SK-N-SH (cell line): ENCODE data around the gene OVOL1. TPM values are rescaled to one million over a fixed set of nuclear protein-coding genes. Genes with fewer than 3 reads are reported as not detected.

Experiments used
- CTCF ChIA-PET: fragments of 300-600, 350-600 bp; formaldehyde crosslinking; extraction: SDS; loops from one replicate; lab custom pipeline; 2021; lab: Yijun Ruan, JAX
- POLR2A ChIA-PET: fragments of 350-600 bp; sonication (Branson Sonifier 250); formaldehyde crosslinking; extraction: SDS; loops from one replicate; lab custom pipeline; 2020; ENCODE audit warnings: antibody characterized with exemption, inconsistent platforms; lab: Yijun Ruan, JAX
- DNase-seq: peaks from one replicate; pipeline ENCODE4 v3.0.0; 2012
- H2AFZ ChIP-seq: fragments of 200-600 bp; sonication (generic); 2 replicates; pipeline ENCODE4 v1.8.1; 2016; ENCODE audit warnings: antibody characterized with exemption, mild to moderate bottlenecking, low read depth
- H3F3A ChIP-seq: fragments of 200-600 bp; sonication (generic); replicated peaks from 2 replicates; pipeline ENCODE3; 2016; ENCODE audit warnings: antibody characterized with exemption, mild to moderate bottlenecking; ENCODE audit not compliant: insufficient read depth
- H3K27ac ChIP-seq, 2 experiments: fragments of 200-500 bp in 1 of 2; fragments of 200-600 bp in 1 of 2; sonication (Bioruptor generic) in 1 of 2; sonication (generic), shearing (Covaris generic) in 1 of 2; 2 replicates each; pipeline versions ENCODE4 v1.5.1 to v1.6.1; 2014 to 2016; ENCODE audit warnings: low read depth in 2 of 2, inconsistent platforms in 1 of 2, low read length in 1 of 2, mild to moderate bottlenecking in 1 of 2, mixed read lengths in 1 of 2
- H3K27me3 ChIP-seq: fragments of 200-600 bp; sonication (generic), shearing (Covaris generic); 2 replicates; pipeline ENCODE4 v1.6.1; 2016; ENCODE audit warnings: mixed run types; ENCODE audit not compliant: insufficient read depth
- H3K36me3 ChIP-seq, 2 experiments: fragments of 200-500 bp in 1 of 2; fragments of 200-600 bp in 1 of 2; sonication (Bioruptor generic) in 1 of 2; sonication (generic) in 1 of 2; replicated peaks in 1 of 2; 2 replicates each; pipeline versions ENCODE3 to v1.5.1; 2014 to 2016; ENCODE audit warnings: low read length in 1 of 2, mild to moderate bottlenecking in 1 of 2; ENCODE audit not compliant: insufficient read depth in 2 of 2, control insufficient read depth in 1 of 2
- H3K4me1 ChIP-seq, 2 experiments: fragments of 200-500 bp in 1 of 2; fragments of 200-600 bp in 1 of 2; sonication (Bioruptor generic) in 1 of 2; sonication (generic), shearing (Covaris generic) in 1 of 2; 2 replicates each; pipeline versions ENCODE4 v1.5.1 to v1.6.1; 2014 to 2016; ENCODE audit warnings: low read depth in 1 of 2, low read length in 1 of 2, mixed run types in 1 of 2; ENCODE audit not compliant: insufficient read depth in 2 of 2, control insufficient read depth in 1 of 2
- H3K4me2 ChIP-seq: fragments of 200-600 bp; sonication (generic), shearing (Covaris generic); 2 replicates; pipeline ENCODE4 v1.6.1; 2017; ENCODE audit warnings: mixed run types
- H3K4me3 ChIP-seq, 2 experiments: fragments of 200-500 bp in 1 of 2; fragments of 200-600 bp in 1 of 2; sonication (Bioruptor generic) in 1 of 2; sonication (generic), shearing (Covaris generic) in 1 of 2; 2 replicates each; pipeline versions ENCODE4 v1.5.1 to v1.8.1; 2014 to 2016; ENCODE audit warnings: low read depth in 2 of 2, inconsistent platforms in 1 of 2, low read length in 1 of 2, mild to moderate bottlenecking in 1 of 2, mixed read lengths in 1 of 2, moderate library complexity in 1 of 2
- H3K79me2 ChIP-seq: fragments of 200-600 bp; sonication (generic); 2 replicates; pipeline ENCODE4 v1.8.1; 2017; ENCODE audit warnings: mild to moderate bottlenecking; ENCODE audit not compliant: insufficient read depth
- H3K9ac ChIP-seq: fragments of 200-600 bp; sonication (generic); 2 replicates; pipeline ENCODE4 v1.6.1; 2017; ENCODE audit warnings: mixed run types
- H3K9me2 ChIP-seq: fragments of 200-600 bp; sonication (generic); 2 replicates; pipeline ENCODE4 v1.6.1; 2017; ENCODE audit warnings: mixed run types
- H3K9me3 ChIP-seq: fragments of 200-600 bp; sonication (generic); 2 replicates; pipeline ENCODE4 v1.6.1; 2017; ENCODE audit warnings: mixed run types, mild to moderate bottlenecking, moderate library complexity
- H4K20me1 ChIP-seq: fragments of 200-600 bp; sonication (generic); 2 replicates; pipeline ENCODE4 v1.6.1; 2017; ENCODE audit warnings: mild to moderate bottlenecking, mixed run types; ENCODE audit not compliant: insufficient read depth
- CTCF ChIP-seq: fragments of 200-600 bp; sonication (generic); IDR thresholded peaks from 2 replicates; pipeline ENCODE4 v1.6.1; 2017; ENCODE audit warnings: antibody characterized with exemption, mild to moderate bottlenecking, moderate library complexity
- EP300 ChIP-seq, 2 experiments: IDR thresholded peaks; 2 replicates each; pipeline versions ENCODE4 v1.4.0 to v1.6.1; 2012; ENCODE audit warnings: borderline replicate concordance in 1 of 2, low read depth in 1 of 2, low read length in 1 of 2
- EZH2phosphoT487 ChIP-seq: fragments of 200-600 bp; sonication (generic); IDR thresholded peaks from 2 replicates; pipeline ENCODE4 v1.6.1; 2017; ENCODE audit warnings: low read depth, mixed run types, mild to moderate bottlenecking, antibody characterized with exemption, moderate library complexity, borderline replicate concordance
- JUND ChIP-seq: IDR thresholded peaks from 2 replicates; pipeline ENCODE4 v1.4.0; 2012
- MAX ChIP-seq: IDR thresholded peaks from 2 replicates; pipeline ENCODE4 v1.4.0; 2012; ENCODE audit warnings: low read depth
- MXI1 ChIP-seq: IDR thresholded peaks from 2 replicates; pipeline ENCODE4 v1.6.1; 2012; ENCODE audit warnings: mild to moderate bottlenecking, low read depth, low read length, improper control_type of control experiment
- NRF1 ChIP-seq: IDR thresholded peaks from 2 replicates; pipeline ENCODE4 v1.6.1; 2012; ENCODE audit warnings: low read depth, mild to moderate bottlenecking, low read length
- PBX3 ChIP-seq: IDR thresholded peaks from 2 replicates; pipeline ENCODE4; 2012
- REST ChIP-seq: IDR thresholded peaks from 2 replicates; pipeline ENCODE4 v1.6.1; 2012; ENCODE audit warnings: mild to moderate bottlenecking, low read depth, low read length, moderate library complexity
- SMC3 ChIP-seq: IDR thresholded peaks from 2 replicates; pipeline ENCODE4 v1.6.1; 2012; ENCODE audit warnings: low read depth, low read length, improper control_type of control experiment
- TAF1 ChIP-seq: IDR thresholded peaks from 2 replicates; pipeline ENCODE4 v1.6.1; 2012; ENCODE audit warnings: low read depth, mild to moderate bottlenecking, low read length, moderate library complexity, borderline replicate concordance
- USF1 ChIP-seq: IDR thresholded peaks from 2 replicates; pipeline ENCODE4 v1.4.0; 2012; ENCODE audit warnings: low read depth, borderline replicate concordance
- USF2 ChIP-seq: fragments of 150-350 bp; IDR thresholded peaks from 2 replicates; pipeline ENCODE4 v1.6.1; 2017; ENCODE audit warnings: antibody characterized with exemption, low read length, low read depth, borderline replicate concordance
- ZBTB33 ChIP-seq: IDR thresholded peaks from 2 replicates; pipeline ENCODE4 v1.4.0; 2012; ENCODE audit warnings: low read depth, borderline replicate concordance
- WGBS: methylation state at CpG from one replicate; pipeline ENCODE4 v1.1.6; 2017; ENCODE audit warnings: low lambda C conversion rate; 5-methylcytosine and 5-hydroxymethylcytosine counted together
- polyA plus RNA-seq, 3 experiments: library from polyadenylated mRNA; depleted of rRNA; stranded (reverse); fragments of >200 nt; gene quantifications; 2 replicates each; pipeline ENCODE4 v1.2.3, GENCODE V29; 2012

Gene OVOL1
- polyA plus RNA-seq, 1 of the 3 experiments (the other 2 are of a cell fraction): not detected

GRCh38 chr11:65833297-65834030 is 46.6 kb downstream of the OVOL1 start, which contains the start of gene SNX32:
SNX32 (plus strand) TSS chr11:65833963; CDS start chr11:65834066, 103 bp downstream.
- Histone ChIP-seq H3K27me3 (no peaks in the 10 kb centered on the region), H3K9ac (peak within 1 kb of the TSS; percentile 55), H3K4me1 (peaks cover 0 to 13% of the 10 kb centered on the region in 2 experiments; a peak in 1 of 4 replicates), H3K4me3 (peak within 1 kb of the TSS; percentile 28 to 73), H3K4me2 (peak within 1 kb of the TSS; percentile 89), H4K20me1 (no peaks in the 10 kb centered on the region), H3K9me2 (no peaks in the 10 kb centered on the region), H2AFZ (peak within 1 kb of the TSS; percentile 97), H3F3A (peaks cover 18% of the 10 kb centered on the region), H3K79me2 (no peaks in the 10 kb centered on the region), H3K9me3 (no peaks in the 10 kb centered on the region), H3K36me3 (no peaks in the 10 kb centered on the region), H3K27ac (peak within 1 kb of the TSS in 1 of 2 experiments; percentile 64; a peak in 1 of 4 replicates)
- no peak for TF ChIP-seq EP300 (IDR thresholded peaks at IDR 0.05; ENCODE audit: borderline replicate concordance in 1 of 2, low read depth in 1 of 2, low read length in 1 of 2)
- TF ChIP-seq CTCF: no peak
- TF ChIP-seq NRF1: peak; percentile 77
- no peak for TF ChIP-seq EZH2phosphoT487
- TF ChIP-seq USF1: peak; percentile 84
- TF ChIP-seq SMC3: no peak
- peak; percentile 100 for TF ChIP-seq PBX3
- no peak; the same call in 1 of the 2 replicates for TF ChIP-seq USF2
- TF ChIP-seq TAF1: peak; percentile 23; the same call in 1 of the 2 replicates
- TF ChIP-seq ZBTB33: no peak
- peak; percentile 94 for TF ChIP-seq MXI1
- TF ChIP-seq MAX: peak; percentile 93
- TF ChIP-seq JUND: no peak
- no peak for TF ChIP-seq REST
- POLR2A ChIA-PET: interaction anchor here (0.6 to 2.3 kb wide), 7 partner anchors 10 to 367 kb away, joined by 3 to 14 read pairs (median 6); partner anchors contain the start of genes KAT5 and MUS81
- peak; percentile 99 for DNase-seq
- 21% methylated on average over 34 of the region's 63 CpGs for WGBS
- CTCF ChIA-PET: interaction anchor here (0.6 to 3.4 kb wide), 13 partner anchors 10 to 156 kb away, joined by 3 to 33 read pairs (median 6); partner anchors contain the start of genes FIBP, KAT5 and MUS81
